ENCODE data around the gene CDKAL1. TPM values are rescaled to one million over a fixed set of nuclear protein-coding genes. Genes with fewer than 3 reads are reported as not detected.
A peak's percentile ranks its signal among the peaks of the same experiment; 100 is the strongest.

Gene CDKAL1
- total RNA-seq, 5 donors from 2014 or later (not counting 1 experiment from before 2014, with no cell fraction given) = 18.8 to 29.9 (median 20.5) TPM

DNA sequence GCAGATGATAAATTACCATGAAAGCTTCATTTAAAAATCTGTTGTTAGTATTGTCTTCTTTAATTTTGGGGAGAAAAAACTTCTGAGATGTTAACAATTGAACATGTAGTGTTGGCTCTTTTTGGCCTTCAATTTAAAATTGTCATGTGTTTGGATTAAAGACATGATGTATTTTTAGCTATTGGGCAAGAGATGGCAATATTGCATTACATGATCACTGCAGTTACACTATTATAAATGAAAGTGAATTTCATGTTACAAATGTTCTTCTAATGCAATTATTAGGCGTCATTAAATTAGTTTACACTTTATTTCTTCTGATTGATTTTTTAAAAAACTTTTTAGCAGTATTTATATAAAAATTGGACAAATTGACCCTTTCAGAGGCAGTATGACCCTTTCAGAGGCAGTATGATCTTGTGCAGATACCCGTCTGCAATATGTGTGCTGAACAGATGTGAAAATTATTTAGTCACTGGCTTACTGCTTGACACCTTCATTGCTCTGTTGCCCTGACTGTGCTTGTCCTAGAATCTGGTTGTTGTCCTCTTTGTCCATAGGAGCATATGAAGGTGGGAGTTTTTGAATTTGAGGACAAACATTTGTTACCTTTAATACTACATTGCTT, 25.8 kb downstream of the CDKAL1 start:
- Mint-ChIP-seq H3K27me3 (no peaks in the 10 kb centered on the region), H3K36me3 (peaks cover 17% of the 10 kb centered on the region), H3K9me3 (no peaks in the 10 kb centered on the region), H3K27ac (no peak overlapping the region), H3K4me3 (no peak overlapping the region), H3K4me1 (peaks cover 5 to 12% (median 9%) of the 10 kb centered on the region in 3 donors)
- Histone ChIP-seq H3K4me1 (ENCODE audit: control insufficient read depth in 1 of 2, extremely low read depth in 1 of 2, insufficient read depth in 2 of 2, low read length in 2 of 2) (peaks cover 0 to 8% of the 10 kb centered on the region in 2 experiments), H3K27ac (ENCODE audit: low read length) (no peak overlapping the region), H3K27me3 (replicated peaks in 1 of 2; ENCODE audit: control insufficient read depth in 2 of 2, extremely low read depth in 1 of 2, insufficient read depth in 2 of 2, low read length in 1 of 2) (no peaks in the 10 kb centered on the region), H3K4me3 (ENCODE audit: control insufficient read depth in 1 of 2, extremely low read depth in 1 of 2, low read length in 1 of 2) (no peak overlapping the region), H3K36me3 (ENCODE audit: control insufficient read depth in 2 of 2, extremely low read depth in 1 of 2, insufficient read depth in 1 of 2, low read length in 1 of 2) (peaks cover 0 to 4% of the 10 kb centered on the region in 2 donors), H3K9me3 (no peaks in the 10 kb centered on the region)
- ChIA-PET CTCF (interaction anchor here (0.8 to 1.5 kb wide), 5 partner anchors 10 to 1031 kb away, joined by 3 to 6 read pairs (median 5); no protein-coding TSS in a partner anchor), POLR2A (no interaction called here)
- DNase-seq (no peak), ATAC-seq (replicated peaks in 1 of 4) (no peak)
- WGBS (ENCODE audit: insufficient coverage) = no CpG with 5 or more reads among the region's 2 CpGs

DNA sequence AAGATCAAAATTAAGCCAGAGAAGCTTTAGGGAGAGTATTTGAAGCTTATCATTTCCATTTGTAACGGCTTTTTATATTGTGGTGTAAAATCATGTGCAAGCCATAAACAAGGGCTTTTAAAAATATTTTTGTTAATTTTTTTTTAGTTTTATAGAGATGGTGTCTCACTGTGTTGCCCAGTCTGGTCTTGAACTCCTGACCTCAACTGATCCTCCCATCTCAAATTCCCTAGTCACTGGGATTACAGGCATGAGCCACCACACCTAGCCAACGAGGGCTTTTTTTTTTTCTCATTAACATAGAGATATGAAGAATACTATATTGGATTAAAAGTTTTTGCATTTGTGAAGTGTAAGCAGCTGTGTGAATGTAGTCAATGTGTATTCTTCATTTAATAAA, 29.1 kb downstream of the CDKAL1 start:
- H3K36me3 ChIP-seq (ENCODE audit: control insufficient read depth in 2 of 2, extremely low read depth in 1 of 2, insufficient read depth in 1 of 2, low read length in 1 of 2) = peaks cover 0 to under 1% of the 10 kb centered on the region in 2 donors
- no CpG with 5 or more reads among the region's 2 CpGs for WGBS (ENCODE audit: insufficient coverage)
- Mint-ChIP-seq H3K36me3 (peaks cover 11% of the 10 kb centered on the region), H3K9me3 (no peaks in the 10 kb centered on the region), H3K4me3 (no peak overlapping the region), H3K27me3 (no peaks in the 10 kb centered on the region), H3K27ac (no peak overlapping the region), H3K4me1 (peaks cover 7 to 12% (median 11%) of the 10 kb centered on the region in 3 donors)
- no peak overlapping the region for H3K4me3 ChIP-seq (ENCODE audit: control insufficient read depth in 1 of 2, extremely low read depth in 1 of 2, low read length in 1 of 2)
- ChIA-PET CTCF (interaction anchor here (0.6 to 6.1 kb wide), 16 partner anchors 8 to 1035 kb away, joined by 3 to 120 read pairs (median 4); partner anchors contain the start of genes CDKAL1 (in 1 of the 2) and SOX4 (in 1 of the 2)), POLR2A (interaction anchor here in 1 of 2 donors (0.6 kb wide), 1 partner anchor 1024 kb away, joined by 3 read pairs; no protein-coding TSS in a partner anchor)
- H3K9me3 ChIP-seq = no peaks in the 10 kb centered on the region
- H3K27me3 ChIP-seq (replicated peaks in 1 of 2; ENCODE audit: control insufficient read depth in 2 of 2, extremely low read depth in 1 of 2, insufficient read depth in 2 of 2, low read length in 1 of 2) = no peaks in the 10 kb centered on the region
- DNase-seq (no peak), ATAC-seq (replicated peaks in 1 of 4) (no peak)
- H3K4me1 ChIP-seq (ENCODE audit: control insufficient read depth in 1 of 2, extremely low read depth in 1 of 2, insufficient read depth in 2 of 2, low read length in 2 of 2) = peaks cover 0 to 15% of the 10 kb centered on the region in 2 experiments
- no peak overlapping the region for H3K27ac ChIP-seq (ENCODE audit: low read length)

DNA sequence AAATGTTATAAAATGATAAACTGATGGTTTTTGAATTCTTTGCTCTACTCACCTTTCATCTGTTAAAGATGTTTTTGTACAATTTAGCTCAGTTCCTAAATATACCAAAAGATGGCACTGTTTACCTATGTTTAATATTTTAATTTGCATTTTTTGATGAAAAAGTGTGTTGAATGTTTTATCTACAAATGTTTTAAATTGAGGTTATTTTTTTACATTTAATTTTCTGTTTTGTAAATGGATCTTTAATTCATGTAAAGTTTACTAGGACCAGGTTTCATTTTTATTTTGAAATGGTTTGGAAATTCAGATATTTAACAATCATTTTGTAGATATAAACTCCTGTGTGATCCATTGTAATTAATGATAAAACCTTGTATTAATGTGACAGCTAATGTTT, 30.0 kb downstream of the CDKAL1 start:
- POLR2A ChIA-PET = no interaction called here
- no peaks in the 10 kb centered on the region for H3K27me3 Mint-ChIP-seq
- H3K27ac ChIP-seq (ENCODE audit: low read length) = no peak overlapping the region
- H3K36me3 Mint-ChIP-seq = peaks cover 14% of the 10 kb centered on the region
- H3K9me3 Mint-ChIP-seq = no peaks in the 10 kb centered on the region
- CTCF ChIA-PET = interaction anchor here (0.6 to 6.1 kb wide), 19 partner anchors 8 to 1525 kb away, joined by 3 to 120 read pairs (median 4); partner anchors contain the start of genes CDKAL1 (in 1 of the 2) and SOX4 (in 1 of the 2)
- H3K27ac Mint-ChIP-seq = no peak overlapping the region
- no peaks in the 10 kb centered on the region for H3K27me3 ChIP-seq (replicated peaks in 1 of 2; ENCODE audit: control insufficient read depth in 2 of 2, extremely low read depth in 1 of 2, insufficient read depth in 2 of 2, low read length in 1 of 2)
- H3K4me3 Mint-ChIP-seq = no peak overlapping the region
- H3K9me3 ChIP-seq = no peaks in the 10 kb centered on the region
- H3K36me3 ChIP-seq (ENCODE audit: control insufficient read depth in 2 of 2, extremely low read depth in 1 of 2, insufficient read depth in 1 of 2, low read length in 1 of 2) = no peaks in the 10 kb centered on the region
- peaks cover 9 to 12% (median 12%) of the 10 kb centered on the region in 3 donors for H3K4me1 Mint-ChIP-seq
- H3K4me3 ChIP-seq (ENCODE audit: control insufficient read depth in 1 of 2, extremely low read depth in 1 of 2, low read length in 1 of 2) = no peak overlapping the region
- peak in 1 of 35 experiments; percentile 52 for DNase-seq
- no peak for ATAC-seq (replicated peaks in 1 of 4)
- H3K4me1 ChIP-seq (ENCODE audit: control insufficient read depth in 1 of 2, extremely low read depth in 1 of 2, insufficient read depth in 2 of 2, low read length in 2 of 2) = peaks cover 0 to 15% of the 10 kb centered on the region in 2 experiments

DNA sequence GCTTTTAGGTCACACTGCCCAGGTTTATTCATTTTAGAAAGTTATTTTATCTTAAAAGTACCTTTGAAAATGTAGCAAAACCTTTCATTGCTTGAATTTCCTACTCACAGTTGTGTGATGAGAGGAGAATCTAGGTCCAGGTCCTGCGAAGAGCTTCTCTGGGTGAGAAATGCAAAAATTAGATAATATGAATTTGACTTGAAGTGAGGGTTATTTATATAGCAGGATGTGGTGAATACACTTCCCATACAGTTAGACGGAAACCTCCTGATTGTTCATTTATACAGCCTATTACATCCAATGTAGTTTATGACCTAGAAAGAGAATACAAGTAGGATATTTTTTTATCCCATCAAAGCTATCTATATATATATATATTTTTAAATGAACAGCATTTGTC, 30.5 kb downstream of the CDKAL1 start:
- no peak overlapping the region for H3K27ac ChIP-seq (ENCODE audit: low read length)
- Mint-ChIP-seq H3K27ac (no peak overlapping the region), H3K9me3 (no peaks in the 10 kb centered on the region), H3K4me3 (no peak overlapping the region), H3K4me1 (peaks cover 9 to 13% (median 12%) of the 10 kb centered on the region in 3 donors), H3K27me3 (no peaks in the 10 kb centered on the region), H3K36me3 (peaks cover 15% of the 10 kb centered on the region)
- ChIA-PET CTCF (interaction anchor here (0.5 to 6.1 kb wide), 12 partner anchors 9 to 1030 kb away, joined by 3 to 120 read pairs (median 5); partner anchors contain the start of genes CDKAL1 (in 1 of the 2) and SOX4 (in 1 of the 2)), POLR2A (no interaction called here)
- DNase-seq = no peak
- no peaks in the 10 kb centered on the region for H3K9me3 ChIP-seq
- H3K27me3 ChIP-seq (replicated peaks in 1 of 2; ENCODE audit: control insufficient read depth in 2 of 2, extremely low read depth in 1 of 2, insufficient read depth in 2 of 2, low read length in 1 of 2) = no peaks in the 10 kb centered on the region
- no peak overlapping the region for H3K4me3 ChIP-seq (ENCODE audit: control insufficient read depth in 1 of 2, extremely low read depth in 1 of 2, low read length in 1 of 2)
- H3K36me3 ChIP-seq (ENCODE audit: control insufficient read depth in 2 of 2, extremely low read depth in 1 of 2, insufficient read depth in 1 of 2, low read length in 1 of 2) = no peaks in the 10 kb centered on the region
- ATAC-seq (replicated peaks in 1 of 4) = peak in 1 of 4 experiments; percentile 32
- WGBS (ENCODE audit: insufficient coverage) = no CpG with 5 or more reads among the region's 2 CpGs
- peaks cover 0 to 15% of the 10 kb centered on the region in 2 experiments for H3K4me1 ChIP-seq (ENCODE audit: control insufficient read depth in 1 of 2, extremely low read depth in 1 of 2, insufficient read depth in 2 of 2, low read length in 2 of 2)

DNA sequence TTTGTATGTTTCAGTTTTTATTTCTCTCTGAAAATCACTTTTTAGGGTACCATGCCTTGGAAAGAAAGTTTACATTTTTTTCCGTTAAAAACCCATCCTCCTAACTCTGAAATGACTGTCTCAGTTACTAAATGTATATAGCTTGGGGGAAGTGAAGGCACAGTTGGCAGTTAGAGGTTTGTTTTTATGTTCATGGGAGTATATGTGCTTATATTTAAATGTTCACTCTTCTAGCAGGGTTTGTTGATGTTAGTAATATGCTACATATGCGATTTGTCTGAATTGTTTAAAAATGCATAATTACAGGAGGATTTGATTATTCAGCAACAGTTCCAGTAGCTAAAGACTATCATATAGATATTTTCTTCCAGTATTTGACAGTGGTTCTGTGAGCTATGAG, 31.1 kb downstream of the CDKAL1 start:
- H3K4me3 ChIP-seq (ENCODE audit: control insufficient read depth in 1 of 2, extremely low read depth in 1 of 2, low read length in 1 of 2) = no peak overlapping the region
- WGBS (ENCODE audit: insufficient coverage) = no CpG with 5 or more reads among the region's 2 CpGs
- Mint-ChIP-seq H3K36me3 (peaks cover 13% of the 10 kb centered on the region), H3K27me3 (no peaks in the 10 kb centered on the region), H3K27ac (no peak overlapping the region), H3K9me3 (no peaks in the 10 kb centered on the region), H3K4me1 (peaks cover 9 to 13% (median 12%) of the 10 kb centered on the region in 3 donors), H3K4me3 (no peak overlapping the region)
- H3K9me3 ChIP-seq = no peaks in the 10 kb centered on the region
- POLR2A ChIA-PET = no interaction called here
- ATAC-seq (replicated peaks in 1 of 4) (no peak), DNase-seq (no peak)
- H3K4me1 ChIP-seq (ENCODE audit: control insufficient read depth in 1 of 2, extremely low read depth in 1 of 2, insufficient read depth in 2 of 2, low read length in 2 of 2) = peaks cover 0 to 15% of the 10 kb centered on the region in 2 experiments
- H3K27me3 ChIP-seq (replicated peaks in 1 of 2; ENCODE audit: control insufficient read depth in 2 of 2, extremely low read depth in 1 of 2, insufficient read depth in 2 of 2, low read length in 1 of 2) = no peaks in the 10 kb centered on the region
- CTCF ChIA-PET = interaction anchor here (0.5 to 6.1 kb wide), 4 partner anchors 9 to 1026 kb away, joined by 3 to 120 read pairs (median 6); partner anchors contain the start of gene SOX4 (in 1 of the 2)
- no peaks in the 10 kb centered on the region for H3K36me3 ChIP-seq (ENCODE audit: control insufficient read depth in 2 of 2, extremely low read depth in 1 of 2, insufficient read depth in 1 of 2, low read length in 1 of 2)
- H3K27ac ChIP-seq (ENCODE audit: low read length) = no peak overlapping the region

DNA sequence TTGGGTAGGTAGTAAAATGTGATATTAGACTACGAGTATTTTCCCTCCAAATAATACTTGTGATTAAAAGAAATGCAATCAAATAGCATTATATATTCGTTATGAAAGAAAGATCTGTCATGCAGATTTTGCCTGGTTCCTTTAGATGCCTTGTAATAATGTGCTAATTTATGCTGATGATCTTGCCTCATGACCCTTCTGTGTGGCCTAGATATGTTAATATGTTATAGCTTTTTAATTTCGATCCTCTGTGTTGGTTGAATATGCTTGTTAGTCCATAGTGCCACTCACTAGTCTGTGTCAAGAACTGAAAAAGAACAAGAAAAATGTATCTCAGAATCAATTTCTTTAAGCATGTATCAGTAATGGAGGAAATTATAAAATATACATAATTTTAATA, 31.9 kb downstream of the CDKAL1 start:
- Histone ChIP-seq H3K36me3 (ENCODE audit: control insufficient read depth in 2 of 2, extremely low read depth in 1 of 2, insufficient read depth in 1 of 2, low read length in 1 of 2) (no peaks in the 10 kb centered on the region), H3K27ac (ENCODE audit: low read length) (no peak overlapping the region), H3K4me1 (ENCODE audit: control insufficient read depth in 1 of 2, extremely low read depth in 1 of 2, insufficient read depth in 2 of 2, low read length in 2 of 2) (peaks cover 0 to 15% of the 10 kb centered on the region in 2 experiments), H3K9me3 (no peaks in the 10 kb centered on the region), H3K4me3 (ENCODE audit: control insufficient read depth in 1 of 2, extremely low read depth in 1 of 2, low read length in 1 of 2) (no peak overlapping the region), H3K27me3 (replicated peaks in 1 of 2; ENCODE audit: control insufficient read depth in 2 of 2, extremely low read depth in 1 of 2, insufficient read depth in 2 of 2, low read length in 1 of 2) (no peaks in the 10 kb centered on the region)
- H3K36me3 Mint-ChIP-seq = peaks cover 13% of the 10 kb centered on the region
- ATAC-seq (replicated peaks in 1 of 4) (no peak), DNase-seq (no peak)
- ChIA-PET CTCF (interaction anchor here in 1 of 2 donors (0.6 to 6.1 kb wide), 2 partner anchors 1010 to 1025 kb away, joined by 8 to 120 read pairs; partner anchors contain the start of gene SOX4), POLR2A (no interaction called here)
- peaks cover 9 to 15% (median 13%) of the 10 kb centered on the region in 3 donors for H3K4me1 Mint-ChIP-seq
- H3K27ac Mint-ChIP-seq = no peak overlapping the region
- H3K27me3 Mint-ChIP-seq = no peaks in the 10 kb centered on the region
- H3K9me3 Mint-ChIP-seq = no peaks in the 10 kb centered on the region
- WGBS (ENCODE audit: insufficient coverage) = no CpG with 5 or more reads among the region's 3 CpGs
- H3K4me3 Mint-ChIP-seq = no peak overlapping the region

Data from T-cell (primary cell).